DMS153 treated with DMSO at 0.1 percent for 48 hours (cell line): ENCODE measurements around the gene EFCAB14.
"Not testable (repeated sequence)": the region's sequence is repeated elsewhere in the genome, so short reads cannot be mapped to it uniquely, and the experiment has no call there.

Experiments
- DNase-seq: peaks from one replicate; lab custom pipeline; 2025; ENCODE audit not compliant: unreplicated experiment; lab: John Stamatoyannopoulos, UW

Gene EFCAB14, protein sequence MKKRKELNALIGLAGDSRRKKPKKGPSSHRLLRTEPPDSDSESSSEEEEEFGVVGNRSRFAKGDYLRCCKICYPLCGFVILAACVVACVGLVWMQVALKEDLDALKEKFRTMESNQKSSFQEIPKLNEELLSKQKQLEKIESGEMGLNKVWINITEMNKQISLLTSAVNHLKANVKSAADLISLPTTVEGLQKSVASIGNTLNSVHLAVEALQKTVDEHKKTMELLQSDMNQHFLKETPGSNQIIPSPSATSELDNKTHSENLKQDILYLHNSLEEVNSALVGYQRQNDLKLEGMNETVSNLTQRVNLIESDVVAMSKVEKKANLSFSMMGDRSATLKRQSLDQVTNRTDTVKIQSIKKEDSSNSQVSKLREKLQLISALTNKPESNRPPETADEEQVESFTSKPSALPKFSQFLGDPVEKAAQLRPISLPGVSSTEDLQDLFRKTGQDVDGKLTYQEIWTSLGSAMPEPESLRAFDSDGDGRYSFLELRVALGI

GRCh38 chr1:46718727-46719622 lies at the start of gene EFCAB14:
Gene EFCAB14, minus strand, starts transcription at chr1:46719114. Its CDS starts 1,027 bp downstream, at chr1:46718087.
- peak; percentile 99 for DNase-seq

DNA sequence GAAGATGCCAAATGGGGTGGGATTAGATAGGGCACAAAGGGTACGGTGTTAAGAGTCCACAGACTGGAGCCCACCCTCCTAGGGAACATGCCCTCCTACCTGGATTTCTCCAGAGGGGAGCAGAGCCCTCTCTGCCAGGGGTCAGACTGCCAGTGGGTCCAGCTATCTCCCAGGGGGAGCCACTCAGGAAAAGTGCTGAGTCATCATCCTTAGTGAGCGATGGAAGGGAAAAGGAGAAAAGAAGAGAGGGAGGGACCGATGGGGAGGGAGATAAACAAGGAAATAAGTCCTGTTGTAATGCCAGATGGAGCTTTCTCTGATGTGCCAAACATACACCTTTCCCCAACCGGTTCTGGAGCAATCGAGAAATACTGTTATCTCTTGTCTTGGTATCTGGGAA lies 49.5 kb upstream of the EFCAB14 start:
- DNase-seq, result no peak

GRCh38 chr1:46767649-46768282 lies 48.9 kb upstream of the EFCAB14 start:
- DNase-seq, result peak; percentile 71

- DNase-seq, result no peak
Measured at GRCh38 chr1:46764402-46764801, 45.5 kb upstream of the EFCAB14 start.

GRCh38 chr1:46761740-46762139 lies 42.8 kb upstream of the EFCAB14 start:
- no peak for DNase-seq

- no peak for DNase-seq
Measured at GRCh38 chr1:46760558-46761166, 41.7 kb upstream of the EFCAB14 start.

DNA sequence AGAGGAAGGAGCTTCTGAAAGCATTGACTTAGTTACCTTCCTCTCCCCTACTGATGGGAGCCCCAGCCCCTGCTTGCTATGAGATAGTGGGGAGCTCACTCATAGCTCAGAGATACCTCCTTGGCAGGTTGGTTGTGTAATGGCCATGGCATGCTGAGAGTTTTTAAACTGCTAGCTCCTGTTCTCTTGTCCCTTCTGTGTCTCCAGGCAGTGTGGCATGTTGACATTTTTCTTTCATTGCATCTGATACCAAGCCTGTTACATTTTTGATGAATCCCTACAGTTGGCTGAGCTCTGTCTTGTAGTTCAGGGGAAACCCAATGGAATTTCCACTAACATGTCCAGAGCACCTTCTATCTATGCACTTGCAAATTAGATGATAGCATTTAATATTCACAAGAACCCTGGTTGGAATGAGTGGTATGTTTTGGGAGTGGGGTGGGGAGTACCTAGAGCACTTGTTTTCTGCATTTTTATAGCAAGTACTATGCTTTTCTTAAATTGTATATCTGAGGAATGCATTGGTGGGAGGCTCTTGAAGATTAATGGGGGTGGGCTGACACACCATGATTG lies 39.1 kb upstream of the EFCAB14 start:
- no peak for DNase-seq

DNA sequence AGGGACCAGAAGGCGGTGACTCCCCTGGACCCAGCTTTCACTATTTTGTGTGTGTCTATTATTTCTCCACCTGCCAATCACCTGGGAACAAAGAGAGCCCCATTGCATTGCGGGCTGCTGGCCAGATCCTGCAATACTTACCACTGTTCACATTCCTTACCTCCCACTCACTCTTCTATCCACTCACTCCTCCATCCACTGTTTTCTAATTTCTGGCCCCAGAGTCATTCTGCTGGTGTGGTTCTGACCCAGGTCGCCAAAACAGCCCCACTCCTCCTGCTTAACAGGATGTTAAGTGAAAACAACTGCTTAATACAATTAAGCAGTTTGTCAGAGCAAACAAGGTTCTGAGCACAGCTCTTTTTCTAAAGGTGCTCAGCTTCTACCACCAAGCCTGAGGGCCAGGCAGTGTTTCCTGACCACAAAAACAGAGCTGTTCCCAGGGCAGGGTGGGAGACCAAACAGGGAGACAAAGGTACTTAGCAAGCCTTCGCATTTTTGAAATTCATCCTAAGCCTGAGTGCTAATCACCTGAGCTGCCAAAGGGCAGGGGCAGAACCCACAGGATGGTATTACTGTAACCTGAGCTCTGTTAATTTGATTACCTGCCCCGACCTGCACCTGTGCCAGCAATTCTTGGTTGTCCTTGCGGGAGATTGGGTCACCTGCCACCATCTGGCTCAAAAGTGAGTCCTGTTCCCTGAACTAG lies 38.5 kb upstream of the EFCAB14 start:
- DNase-seq, result peak; percentile 96

DNA sequence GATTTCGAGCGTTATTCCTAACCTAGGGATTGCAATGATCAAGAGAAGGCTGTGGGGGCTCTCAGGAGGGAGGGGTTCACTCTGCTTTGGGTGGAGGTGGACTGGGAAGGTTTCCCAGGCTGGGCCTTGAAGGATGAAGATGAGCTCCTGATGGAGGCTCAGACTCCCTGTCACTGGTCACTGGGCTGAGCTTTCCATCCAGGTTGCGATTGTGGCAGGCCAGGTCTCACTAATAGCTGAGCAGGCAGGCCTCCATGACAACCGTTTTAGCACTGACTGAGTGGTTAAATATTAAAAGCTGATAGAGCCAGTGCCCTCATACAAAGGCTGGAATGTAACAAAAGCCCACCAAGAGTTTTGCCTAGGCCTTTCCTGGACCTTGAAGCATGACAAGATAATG lies 36.2 kb upstream of the EFCAB14 start:
- no peak for DNase-seq

DNA sequence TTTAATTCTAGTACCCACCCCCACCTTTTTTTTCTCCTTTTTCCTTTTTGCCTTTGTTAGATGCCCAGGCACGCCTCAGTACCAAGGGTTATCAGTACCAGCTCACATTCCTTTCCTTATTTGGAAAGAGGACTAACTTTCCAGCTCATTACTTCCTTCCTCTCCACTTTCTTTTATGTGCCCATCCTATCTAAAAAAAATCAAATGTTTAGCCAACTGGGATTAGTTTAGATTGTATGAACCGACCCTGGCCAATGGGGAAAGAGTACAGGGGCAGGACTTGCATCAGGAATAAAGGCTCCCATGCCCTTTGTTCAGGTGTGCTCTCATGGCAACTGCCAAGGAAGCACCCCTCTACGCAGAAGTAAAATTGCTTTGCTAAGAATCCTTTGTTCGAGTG lies 35.8 kb upstream of the EFCAB14 start:
- not testable (repeated sequence) for DNase-seq

- DNase-seq, result no peak
Measured at GRCh38 chr1:46753985-46754384, 35.1 kb upstream of the EFCAB14 start.

DNA sequence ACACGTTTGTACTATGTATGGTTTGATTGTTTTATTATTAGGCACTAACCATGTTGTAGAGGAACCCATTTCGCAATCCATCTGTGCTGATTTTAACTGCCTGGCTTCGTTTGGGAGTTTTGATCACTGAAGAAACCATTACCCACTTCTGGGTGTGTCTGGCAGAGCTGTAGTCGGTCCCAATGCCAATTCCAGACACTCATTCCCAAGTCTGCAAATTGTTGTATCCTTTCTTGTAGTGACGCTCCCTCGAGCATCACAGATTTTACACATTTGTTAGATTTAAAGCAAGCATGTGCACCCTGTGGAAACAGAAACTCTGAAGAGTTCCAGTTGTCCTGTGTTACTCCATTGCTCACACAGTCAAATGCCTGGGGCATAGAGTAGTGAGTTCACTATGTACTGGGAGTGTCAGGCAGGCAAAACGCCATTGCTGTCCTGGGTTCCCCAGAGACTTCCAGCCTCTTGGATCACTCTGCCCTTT lies 31.0 kb upstream of the EFCAB14 start:
- DNase-seq, result no peak

DNA sequence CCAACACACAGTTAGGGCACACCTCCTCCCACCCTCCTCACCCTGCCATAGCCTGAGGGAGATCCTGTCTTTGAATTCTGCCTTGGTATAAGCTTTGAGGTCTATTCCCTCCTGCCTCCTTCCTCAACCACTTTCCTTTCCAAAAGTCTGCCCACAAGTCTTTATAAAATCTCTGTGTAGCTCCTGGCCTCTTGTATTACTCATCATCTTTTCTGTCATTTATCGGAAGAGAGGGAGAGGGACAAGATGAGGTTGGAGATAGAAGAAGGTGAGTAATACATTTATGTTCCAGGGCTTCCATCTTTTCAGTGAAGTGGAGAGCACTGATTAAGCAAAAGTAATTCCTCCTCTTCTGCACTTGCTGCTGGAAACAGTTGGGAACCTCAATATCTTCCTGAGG lies 30.5 kb upstream of the EFCAB14 start:
- no peak for DNase-seq

GRCh38 chr1:46747683-46748288 lies 28.9 kb upstream of the EFCAB14 start:
- DNase-seq, result peak; percentile 92

DNA sequence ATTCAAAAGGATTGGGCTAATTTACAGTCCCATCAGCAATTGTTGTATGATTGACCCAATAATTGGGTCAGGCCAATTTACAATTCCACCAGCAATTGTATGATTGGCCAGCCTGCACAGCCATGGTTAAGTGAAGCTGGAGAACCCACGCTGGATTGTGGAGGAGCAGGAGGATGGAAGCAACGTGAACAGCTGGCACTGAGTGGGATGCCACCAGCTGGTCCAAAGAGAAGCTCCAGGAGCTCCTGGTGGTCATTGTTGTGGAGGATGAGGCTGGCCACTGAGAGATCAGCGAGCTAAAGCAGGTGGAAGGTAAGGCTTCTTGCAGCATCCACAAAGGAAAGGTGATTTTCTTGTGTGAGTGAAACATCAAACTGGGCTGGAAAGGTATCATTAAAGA lies 23.2 kb upstream of the EFCAB14 start:
- no peak for DNase-seq

GRCh38 chr1:46735708-46736324 lies 16.9 kb upstream of the EFCAB14 start:
- no peak for DNase-seq

DNA sequence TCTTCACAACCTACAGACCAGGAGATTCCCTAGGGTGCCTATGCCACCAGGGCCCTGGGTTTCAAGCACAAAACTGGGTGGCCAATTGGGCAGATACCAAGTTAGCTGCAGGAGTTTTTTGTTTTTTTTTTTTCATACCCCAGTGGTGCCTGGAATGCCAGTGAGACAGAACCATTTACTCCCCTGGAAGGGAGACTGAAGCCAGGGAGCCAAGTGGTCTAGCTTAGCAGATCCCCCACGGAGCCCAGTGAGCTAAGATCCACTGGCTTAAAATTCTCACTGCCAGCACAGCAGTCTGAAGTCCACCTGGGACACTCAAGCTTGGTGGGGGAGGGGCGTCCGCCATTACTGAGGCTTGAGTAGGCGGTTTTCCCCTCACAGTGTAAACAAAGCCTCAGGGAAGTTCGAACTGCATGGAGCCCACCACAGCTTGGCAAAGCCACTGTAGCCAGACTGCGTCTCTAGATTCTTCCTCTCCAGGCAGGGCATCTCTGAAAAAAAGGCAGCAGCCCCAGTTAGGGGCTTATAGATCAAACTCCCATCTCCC lies 9.5 kb upstream of the EFCAB14 start:
- not testable (repeated sequence) for DNase-seq

DNA sequence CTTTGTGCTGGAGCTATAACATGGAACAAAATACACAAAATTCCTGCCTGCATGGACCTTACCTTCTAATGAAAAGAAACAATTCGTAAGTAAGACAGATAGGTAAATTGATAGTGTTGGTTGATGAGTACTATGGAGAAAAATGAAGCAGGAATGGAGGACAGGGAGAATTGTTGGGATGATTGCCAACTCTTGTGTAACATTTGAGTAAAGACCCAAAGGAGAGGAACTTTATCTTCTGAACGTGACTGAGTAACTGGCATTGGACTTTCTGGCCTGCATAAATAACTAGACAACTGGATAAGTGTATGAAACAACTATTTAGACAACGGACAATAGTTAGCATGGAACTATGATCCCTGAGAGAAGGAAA lies 6.8 kb upstream of the EFCAB14 start:
- DNase-seq, result no peak
